Upper lobe of left lung (tissue), 6 donors: ENCODE measurements around the gene FCRL6. TPM values are rescaled to one million over a fixed set of nuclear protein-coding genes. Genes with fewer than 3 reads are reported as not detected.
A peak's percentile ranks its signal among the peaks of the same experiment; 100 is the strongest.

Experiments
- ATAC-seq, 2 donors: fragments of 200-7000 bp; cut with Tn5 transposase; one replicate each; pipeline ENCODE4 v1.9.1; 2022; ENCODE audit warnings: mild to moderate bottlenecking in 2 of 2, moderate library complexity in 2 of 2; ENCODE audit not compliant: low FRiP score in 2 of 2
- DNase-seq, 2 donors: peaks; one replicate each; pipeline ENCODE4 v3.0.0-alpha.2; 2019 to 2020
- H3K27ac ChIP-seq, 4 donors: fragments of 200-600 bp; sonication (generic); one replicate each; pipeline ENCODE4 v1.5.1; 2016 to 2019
- H3K27me3 ChIP-seq, 4 donors: fragments of 200-600 bp; sonication (generic); one replicate each; pipeline ENCODE4 v1.5.1; 2017 to 2019
- H3K36me3 ChIP-seq, 4 donors: fragments of 200-600 bp; sonication (generic); one replicate each; pipeline ENCODE4 v1.5.1; 2016 to 2019
- H3K4me1 ChIP-seq, 4 donors: fragments of 200-600 bp; sonication (generic); one replicate each; pipeline ENCODE4 v1.5.1; 2018 to 2019
- H3K4me3 ChIP-seq, 4 donors: fragments of 200-600 bp; sonication (generic); one replicate each; pipeline ENCODE4 v1.5.1; 2017 to 2019; ENCODE audit warnings: mild to moderate bottlenecking in 2 of 4, moderate library complexity in 1 of 4
- H3K9me3 ChIP-seq, 4 donors: fragments of 200-600 bp; sonication (generic); one replicate each; pipeline ENCODE4 v1.5.1; 2018 to 2019
- CTCF ChIP-seq, 6 experiments: fragments of 450-650 bp in 4 of 6; fragments of 200-600 bp in 2 of 6; sonication (generic) in 2 of 6; IDR thresholded peaks; one replicate each; pipeline ENCODE4 v1.5.1; 2016 to 2019; ENCODE audit warnings: antibody characterized with exemption in 6 of 6
- EP300 ChIP-seq, 4 donors: sonication (generic); formaldehyde crosslinking; IDR thresholded peaks; one replicate each; pipeline ENCODE4 v1.5.1; 2017; ENCODE audit warnings: antibody characterized with exemption in 4 of 4, control low read depth in 2 of 4
- POLR2A ChIP-seq, 4 donors: fragments of 450-650 bp; IDR thresholded peaks; one replicate each; pipeline ENCODE4 v1.5.1; 2016 to 2017; ENCODE audit warnings: antibody characterized with exemption in 4 of 4, mild to moderate bottlenecking in 2 of 4
- POLR2AphosphoS5 ChIP-seq, 2 donors: sonication (generic); formaldehyde crosslinking; IDR thresholded peaks; one replicate each; pipeline ENCODE4 v1.5.1; 2017; ENCODE audit warnings: antibody characterized with exemption in 2 of 2
- WGBS, 2 donors: methylation state at CpG; one replicate each; pipeline ENCODE4 v1.1.5; 2017 to 2018; 5-methylcytosine and 5-hydroxymethylcytosine counted together
- total RNA-seq, 6 donors: library from RNA; depleted of rRNA in 4 of 6; stranded (reverse); fragments of >200 nt in 4 of 6; gene quantifications; one replicate each; pipeline versions ENCODE4 v1.1.0 to v1.2.1, GENCODE V29; 2016 to 2021
- donor health status: DM: no; HTN: no; CAD: no; lungs with moderate emphysema.
- donor health status: DM: no; HTN: yes; CAD: no; lungs with severe emphysema.

Gene FCRL6
- total RNA-seq, 6 donors from 2014 or later, result 1.8 to 5.2 (median 3.0) TPM

GRCh38 chr1:159828176-159828575 is 26.0 kb downstream of the FCRL6 start:
- Histone ChIP-seq H3K36me3 (no peaks in the 10 kb centered on the region), H3K4me1 (peaks cover 7 to 34% (median 23%) of the 10 kb centered on the region in 4 donors), H3K9me3 (no peaks in the 10 kb centered on the region), H3K27ac (peak overlapping the region in 1 of 4 donors; percentile 31), H3K4me3 (peak overlapping the region in 1 of 4 donors; percentile 37), H3K27me3 (no peaks in the 10 kb centered on the region)
- ATAC-seq (no peak), DNase-seq (no peak)
- TF ChIP-seq EP300 (IDR thresholded peaks at IDR 0.05) (no peak), CTCF (IDR thresholded peaks at IDR 0.05) (no peak), POLR2A (IDR thresholded peaks at IDR 0.05) (no peak), POLR2AphosphoS5 (IDR thresholded peaks at IDR 0.05) (no peak)
- WGBS, 2 donors, result 67 to 96% methylated on average over 3 of the region's 3 CpGs

- 70 to 90% methylated on average over 11 of the region's 11 CpGs for WGBS, 2 donors
- H3K27ac ChIP-seq, result peak overlapping the region in 1 of 4 donors; percentile 31
- DNase-seq, result no peak
- H3K27me3 ChIP-seq, result no peaks in the 10 kb centered on the region
- H3K36me3 ChIP-seq, result no peaks in the 10 kb centered on the region
- H3K4me1 ChIP-seq, result peaks cover 7 to 29% (median 23%) of the 10 kb centered on the region in 4 donors
- H3K4me3 ChIP-seq, result peak overlapping the region in 1 of 4 donors; percentile 37
- TF ChIP-seq POLR2A (IDR thresholded peaks at IDR 0.05), result no peak
- TF ChIP-seq POLR2AphosphoS5 (IDR thresholded peaks at IDR 0.05), result no peak
- no peak for TF ChIP-seq CTCF (IDR thresholded peaks at IDR 0.05)
- no peak for TF ChIP-seq EP300 (IDR thresholded peaks at IDR 0.05)
- no peaks in the 10 kb centered on the region for H3K9me3 ChIP-seq
- ATAC-seq, result peak in 1 of 2 donors; percentile 24
Measured at GRCh38 chr1:159828581-159829272, 26.6 kb downstream of the FCRL6 start.

GRCh38 chr1:159829273-159829634 is 27.1 kb downstream of the FCRL6 start:
- H3K27ac ChIP-seq, result no peak overlapping the region
- WGBS, 2 donors, result 33 to 60% methylated on average over 3 of the region's 3 CpGs
- no peaks in the 10 kb centered on the region for H3K36me3 ChIP-seq
- no peaks in the 10 kb centered on the region for H3K27me3 ChIP-seq
- H3K4me3 ChIP-seq, result peak overlapping the region in 1 of 4 donors; percentile 37
- DNase-seq (peak in 1 of 2 donors; percentile 73), ATAC-seq (peak; percentile 82)
- peaks cover 7 to 29% (median 22%) of the 10 kb centered on the region in 4 donors for H3K4me1 ChIP-seq
- H3K9me3 ChIP-seq, result no peaks in the 10 kb centered on the region
- no peak for TF ChIP-seq POLR2AphosphoS5 (IDR thresholded peaks at IDR 0.05)
- TF ChIP-seq POLR2A (IDR thresholded peaks at IDR 0.05), result peak in 1 of 4 donors; percentile 19
- TF ChIP-seq EP300 (IDR thresholded peaks at IDR 0.05), result no peak
- TF ChIP-seq CTCF (IDR thresholded peaks at IDR 0.05), result peak in 5 of 6 experiments; percentile 37 to 62 (median 52)

DNA sequence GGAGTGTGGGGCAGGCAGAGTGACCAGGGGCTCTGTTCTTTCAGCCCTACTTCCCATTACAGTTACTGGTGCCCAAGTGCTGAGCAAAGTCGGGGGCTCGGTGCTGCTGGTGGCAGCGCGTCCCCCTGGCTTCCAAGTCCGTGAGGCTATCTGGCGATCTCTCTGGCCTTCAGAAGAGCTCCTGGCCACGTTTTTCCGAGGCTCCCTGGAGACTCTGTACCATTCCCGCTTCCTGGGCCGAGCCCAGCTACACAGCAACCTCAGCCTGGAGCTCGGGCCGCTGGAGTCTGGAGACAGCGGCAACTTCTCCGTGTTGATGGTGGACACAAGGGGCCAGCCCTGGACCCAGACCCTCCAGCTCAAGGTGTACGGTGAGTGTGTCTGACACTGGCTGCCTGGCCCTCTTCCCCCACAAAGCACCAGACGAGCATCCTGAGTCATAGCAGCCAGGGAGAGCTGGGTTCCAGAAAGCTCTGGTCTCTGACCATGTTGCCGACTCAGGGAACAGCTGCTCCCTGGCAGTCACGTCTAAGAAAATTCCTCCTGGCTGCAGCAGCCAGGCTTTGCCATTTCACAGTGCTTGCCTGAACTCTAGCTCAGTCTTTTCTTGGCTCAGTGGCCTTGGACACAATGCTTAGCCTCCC is 27.8 kb downstream of the FCRL6 start:
- TF ChIP-seq POLR2A (IDR thresholded peaks at IDR 0.05), result no peak
- no peak for TF ChIP-seq POLR2AphosphoS5 (IDR thresholded peaks at IDR 0.05)
- TF ChIP-seq EP300 (IDR thresholded peaks at IDR 0.05), result no peak
- TF ChIP-seq CTCF (IDR thresholded peaks at IDR 0.05), result no peak
- no peak overlapping the region for H3K27ac ChIP-seq
- no peaks in the 10 kb centered on the region for H3K27me3 ChIP-seq
- DNase-seq (peak in 1 of 2 donors; percentile 53), ATAC-seq (peak in 1 of 2 donors; percentile 66)
- H3K4me1 ChIP-seq, result peaks cover 7 to 29% (median 22%) of the 10 kb centered on the region in 4 donors
- WGBS, 2 donors, result 60 to 91% methylated on average over 1 to 18 of the region's 18 CpGs
- peak overlapping the region in 1 of 4 donors; percentile 3 for H3K4me3 ChIP-seq
- H3K9me3 ChIP-seq, result no peaks in the 10 kb centered on the region
- no peaks in the 10 kb centered on the region for H3K36me3 ChIP-seq
